Large intestine (tissue), 3 donors: ENCODE results near the gene ATP11C. TPM values are rescaled to one million over a fixed set of nuclear protein-coding genes. Genes with fewer than 3 reads are reported as not detected.
"Not testable (repeated sequence)": the region's sequence is repeated elsewhere in the genome, so short reads cannot be mapped to it uniquely, and the experiment has no call there.

Experiments
- DNase-seq, 2 donors: peaks; one replicate each; pipeline versions ENCODE4 v3.0.0 to v3.0.0-alpha.2; 2013
- H3K27ac ChIP-seq: one replicate; pipeline ENCODE4 v1.5.1; 2013; ENCODE audit warnings: low read length
- H3K27me3 ChIP-seq: 2 replicates; pipeline ENCODE4 v1.6.1; 2013; ENCODE audit warnings: low read length; ENCODE audit not compliant: control insufficient read depth, insufficient read depth
- H3K36me3 ChIP-seq: 2 replicates; pipeline ENCODE4 v1.6.1; 2013; ENCODE audit warnings: low read length; ENCODE audit not compliant: control insufficient read depth, insufficient read depth
- H3K4me1 ChIP-seq: one replicate; pipeline ENCODE4 v1.6.1; 2013; ENCODE audit warnings: low read length; ENCODE audit not compliant: control insufficient read depth, insufficient read depth
- H3K4me3 ChIP-seq: one replicate; pipeline ENCODE4 v1.5.1; 2013; ENCODE audit warnings: low read length
- H3K9me3 ChIP-seq: one replicate; pipeline ENCODE4 v1.6.1; 2013; ENCODE audit warnings: mild to moderate bottlenecking, low read depth, low read length, moderate library complexity; ENCODE audit not compliant: control insufficient read depth
- WGBS: methylation state at CpG from one replicate; pipeline ENCODE4 v1.1.5; 2013; ENCODE audit warnings: low lambda C conversion rate; ENCODE audit not compliant: insufficient coverage; 5-methylcytosine and 5-hydroxymethylcytosine counted together
- polyA plus RNA-seq: library from polyadenylated mRNA; unstranded; fragments of 120-200 nt; gene quantifications from one replicate; pipeline ENCODE4 v1.2.1, GENCODE V29; 2013

The ATP11C gene
- polyA plus RNA-seq, 1 donor = 15.4 TPM

DNA sequence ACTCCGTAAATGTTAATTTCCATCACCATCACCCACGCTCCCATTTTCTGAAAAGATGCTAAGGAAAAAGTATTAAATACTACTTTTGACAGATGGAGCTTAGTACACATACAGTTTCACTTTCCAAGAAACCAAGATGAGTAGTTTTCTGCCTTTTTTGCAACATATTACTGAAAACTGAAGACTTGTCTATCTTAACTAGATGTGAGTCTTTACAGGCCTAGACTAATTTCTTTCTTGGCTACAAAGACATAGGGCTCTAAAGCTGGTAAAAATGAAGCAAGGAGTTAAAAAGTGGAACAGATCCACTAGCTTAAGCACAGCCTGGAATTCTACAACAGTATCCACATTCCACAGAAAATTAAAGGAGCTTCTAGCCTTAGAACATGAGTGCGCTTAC lies 68.2 kb downstream of the ATP11C start:
- Histone ChIP-seq H3K27me3 (no peaks in the 10 kb centered on the region), H3K4me3 (no peak overlapping the region), H3K4me1 (no peaks in the 10 kb centered on the region), H3K9me3 (no peaks in the 10 kb centered on the region), H3K27ac (no peak overlapping the region), H3K36me3 (no peaks in the 10 kb centered on the region)
- no CpG with 5 or more reads among the region's 3 CpGs for WGBS
- no peak for DNase-seq

DNA sequence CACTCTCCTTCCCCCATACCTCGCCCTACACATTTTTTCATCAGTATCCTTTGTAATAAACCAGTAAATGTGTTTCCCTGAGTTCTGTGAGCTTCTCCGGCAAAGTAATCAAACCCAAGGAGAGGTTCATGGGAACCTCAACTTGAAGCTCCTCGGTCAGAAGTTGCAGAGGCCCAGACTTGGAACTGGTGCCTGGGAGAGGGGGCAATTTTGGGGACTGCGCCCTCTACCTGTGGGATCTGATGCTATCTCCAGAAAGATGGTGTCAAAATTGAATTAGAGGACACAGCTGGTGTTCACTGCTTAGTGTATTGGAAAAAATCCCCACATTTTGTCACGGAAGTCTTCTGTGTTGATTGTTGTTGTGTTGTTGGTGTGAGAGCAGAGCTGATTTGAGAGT lies 70.6 kb downstream of the ATP11C start:
- no peaks in the 10 kb centered on the region for H3K27me3 ChIP-seq
- no CpG with 5 or more reads among the region's 5 CpGs for WGBS

DNA sequence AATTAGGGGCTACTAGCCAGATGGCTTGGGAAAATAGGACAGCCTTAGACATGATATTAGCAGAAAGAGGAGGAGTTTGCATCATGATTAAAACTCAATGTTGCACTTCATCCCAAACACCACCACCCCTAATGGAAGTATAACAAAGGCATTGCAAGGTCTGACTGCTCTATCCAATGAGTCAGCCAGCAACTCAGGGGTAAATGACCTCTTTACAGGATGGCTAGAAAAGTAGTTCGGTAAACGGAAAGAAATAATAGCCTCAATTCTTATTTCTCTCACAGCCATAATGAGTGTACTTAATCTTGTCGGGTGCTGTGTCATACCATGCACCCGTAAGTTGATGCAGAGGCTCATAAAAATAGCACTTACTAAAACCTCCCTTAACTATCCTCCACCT lies 76.0 kb downstream of the ATP11C start:
- not testable (repeated sequence) for H3K27me3 ChIP-seq, H3K4me3 ChIP-seq, H3K9me3 ChIP-seq, H3K27ac ChIP-seq, DNase-seq, H3K36me3 ChIP-seq, H3K4me1 ChIP-seq
- no CpG with 5 or more reads among the region's 4 CpGs for WGBS

More for the DNA sequence above, 70.6 kb downstream of the ATP11C start:
- Histone ChIP-seq H3K9me3 (no peaks in the 10 kb centered on the region), H3K4me3 (no peak overlapping the region), H3K27ac (no peak overlapping the region), H3K4me1 (no peaks in the 10 kb centered on the region), H3K36me3 (no peaks in the 10 kb centered on the region)
- no peak for DNase-seq

DNA sequence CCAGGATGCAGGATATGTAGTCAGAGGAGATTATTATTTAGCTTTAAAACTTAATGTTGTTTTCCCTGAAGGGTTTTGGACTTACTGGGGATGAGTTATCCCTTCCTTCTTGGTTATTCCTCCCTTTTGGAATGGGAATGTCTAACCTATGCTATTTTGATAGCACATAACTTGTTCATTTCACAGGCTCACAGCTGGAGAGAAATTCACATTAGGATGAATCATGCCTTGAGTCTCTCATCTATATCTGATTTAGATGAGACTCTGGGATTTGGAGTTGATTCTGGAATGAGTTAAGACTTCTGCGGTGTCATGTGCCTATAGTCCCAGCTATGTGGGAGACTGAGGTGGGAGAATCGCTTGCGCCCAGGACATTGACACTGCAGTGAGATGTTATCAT lies 81.1 kb downstream of the ATP11C start:
- WGBS = no CpG with 5 or more reads among the region's 3 CpGs

DNA sequence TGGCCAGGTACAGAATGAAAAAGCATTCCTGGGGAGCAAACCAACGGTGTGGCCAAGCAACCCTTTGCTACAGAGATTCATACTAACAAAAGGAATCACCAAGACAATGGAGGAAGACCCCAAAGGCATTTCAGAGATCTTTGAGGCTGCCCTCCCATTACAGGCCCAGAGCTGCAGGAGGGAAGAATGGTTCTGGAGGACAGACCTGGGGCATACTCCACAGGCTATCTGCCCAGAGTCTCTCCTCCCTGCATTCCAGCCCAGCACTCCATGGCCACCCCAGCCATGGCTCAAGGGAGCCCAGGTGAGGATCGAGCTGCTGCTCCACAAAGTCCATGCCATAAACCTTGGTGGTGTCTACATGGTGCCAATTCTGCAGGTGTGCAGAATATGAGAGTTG lies 81.9 kb downstream of the ATP11C start:
- no peaks in the 10 kb centered on the region for H3K27me3 ChIP-seq
- no peak overlapping the region for H3K4me3 ChIP-seq
- H3K27ac ChIP-seq = no peak overlapping the region
- H3K4me1 ChIP-seq = no peaks in the 10 kb centered on the region
- no CpG with 5 or more reads among the region's 2 CpGs for WGBS
- no peaks in the 10 kb centered on the region for H3K36me3 ChIP-seq
- no peaks in the 10 kb centered on the region for H3K9me3 ChIP-seq
- no peak for DNase-seq

More for the DNA sequence above, 81.1 kb downstream of the ATP11C start:
- DNase-seq = no peak
- Histone ChIP-seq H3K4me3 (no peak overlapping the region), H3K36me3 (no peaks in the 10 kb centered on the region), H3K9me3 (no peaks in the 10 kb centered on the region), H3K27ac (no peak overlapping the region), H3K27me3 (no peaks in the 10 kb centered on the region), H3K4me1 (no peaks in the 10 kb centered on the region)

DNA sequence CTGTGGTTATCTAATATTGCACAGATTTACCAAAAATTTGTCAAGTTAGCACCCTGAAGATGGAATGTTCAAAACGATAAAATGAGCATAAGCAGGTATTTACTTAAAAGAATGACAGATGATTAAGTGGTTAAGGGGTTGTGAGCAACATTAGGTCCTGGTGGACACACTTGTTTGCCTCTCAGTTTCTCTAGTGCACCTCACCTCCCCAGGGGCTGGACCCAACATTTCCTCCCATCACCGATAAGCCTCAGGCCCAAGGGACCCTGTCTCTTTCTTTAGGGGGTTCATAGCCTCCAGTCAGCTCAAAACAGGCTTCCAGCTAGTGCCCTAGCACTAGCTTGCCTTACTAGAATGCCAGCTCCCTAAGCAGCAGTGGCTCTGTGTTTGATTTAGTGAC lies 88.0 kb downstream of the ATP11C start:
- no peaks in the 10 kb centered on the region for H3K27me3 ChIP-seq
- no peak overlapping the region for H3K4me3 ChIP-seq
- WGBS = 33% methylated on average over 1 of the region's 2 CpGs
- H3K27ac ChIP-seq = no peak overlapping the region
- no peaks in the 10 kb centered on the region for H3K4me1 ChIP-seq
- H3K9me3 ChIP-seq = no peaks in the 10 kb centered on the region
- no peak for DNase-seq
- H3K36me3 ChIP-seq = no peaks in the 10 kb centered on the region

DNA sequence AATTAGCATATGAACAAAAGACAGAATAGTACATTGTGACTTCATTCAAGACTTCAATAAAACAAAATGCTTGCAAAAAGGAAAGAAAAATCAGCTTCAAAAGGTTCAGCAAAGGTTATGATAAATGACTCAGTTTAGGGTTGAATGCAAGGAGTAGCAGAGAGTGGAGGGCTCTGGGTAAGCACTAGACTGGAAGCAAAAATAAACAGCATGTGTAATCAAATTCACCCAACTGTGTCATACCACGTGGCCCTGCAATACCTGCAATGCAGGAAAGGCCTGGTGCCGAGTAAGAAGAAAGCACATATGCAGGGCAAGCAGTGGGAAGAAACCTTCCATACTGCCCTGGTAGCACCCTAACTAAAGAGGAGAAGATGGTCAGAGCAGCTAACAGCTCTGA lies 88.7 kb downstream of the ATP11C start:
- Histone ChIP-seq H3K36me3 (no peaks in the 10 kb centered on the region), H3K4me3 (no peak overlapping the region), H3K9me3 (no peaks in the 10 kb centered on the region), H3K4me1 (no peaks in the 10 kb centered on the region), H3K27ac (no peak overlapping the region), H3K27me3 (no peaks in the 10 kb centered on the region)
- WGBS = no CpG with 5 or more reads among the region's 2 CpGs
- no peak for DNase-seq

DNA sequence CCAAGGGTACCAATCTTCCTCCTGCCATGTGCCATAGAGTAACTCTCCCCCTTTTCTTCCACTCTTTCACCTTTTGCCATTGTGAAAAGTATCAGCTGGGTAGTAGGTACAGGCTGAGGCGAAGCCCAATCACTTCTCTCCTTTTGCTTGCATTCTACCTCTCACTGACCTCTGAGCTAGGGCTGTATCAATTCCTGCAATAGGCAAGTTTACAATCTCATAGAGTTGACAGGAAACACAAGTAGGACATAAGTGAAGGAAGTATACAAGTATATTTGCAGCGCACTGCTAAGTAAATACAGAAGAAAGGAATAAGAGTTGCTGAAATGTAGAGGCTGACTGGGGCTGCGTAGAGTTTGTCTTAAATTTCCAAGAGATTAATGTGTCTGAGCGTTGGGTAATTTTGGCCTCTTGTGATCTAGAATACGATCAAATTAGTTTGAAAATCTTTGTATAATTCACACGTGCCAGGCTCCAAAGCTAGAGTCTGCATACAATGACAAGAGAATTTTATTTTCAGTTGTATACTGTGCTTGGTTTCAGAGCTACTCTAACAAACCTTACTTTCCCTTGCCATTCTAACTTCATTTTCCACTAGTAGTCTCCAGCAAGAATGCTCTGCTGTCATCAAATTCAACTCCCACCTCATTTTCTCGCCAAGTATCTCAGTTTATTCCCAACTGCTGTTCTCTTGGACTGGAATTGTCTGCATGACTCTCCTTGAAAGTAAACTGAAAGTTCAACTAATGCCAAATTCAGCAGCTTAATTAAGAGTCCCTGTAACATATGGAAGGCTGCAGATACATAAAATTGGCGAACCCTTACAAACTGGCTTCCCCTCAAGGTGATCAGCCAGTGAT lies 90.3 kb downstream of the ATP11C start:
- WGBS = no CpG with 5 or more reads among the region's 8 CpGs
- DNase-seq = no peak
- H3K27ac ChIP-seq = no peak overlapping the region

DNA sequence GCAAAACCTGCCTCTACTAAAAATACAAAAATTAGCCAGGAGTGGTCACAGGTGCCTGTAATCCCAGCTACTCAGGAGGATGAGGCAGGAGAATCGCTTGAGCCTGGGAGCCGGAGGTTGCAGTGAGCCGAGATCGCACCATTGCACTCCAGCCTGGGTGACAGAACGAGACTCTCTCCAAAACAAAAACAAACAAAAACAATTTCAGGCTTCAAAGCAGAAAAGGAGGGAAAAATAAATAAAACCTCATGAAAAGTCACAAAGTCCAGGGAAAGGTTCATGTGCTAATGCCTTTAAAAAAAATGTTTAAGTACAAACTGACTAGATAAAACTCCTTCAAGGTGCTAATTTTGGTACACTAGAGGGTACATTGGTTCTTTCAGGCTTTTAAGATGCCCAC lies 96.5 kb downstream of the ATP11C start:
- not testable (repeated sequence) for DNase-seq, H3K27me3 ChIP-seq, H3K36me3 ChIP-seq, H3K4me1 ChIP-seq, H3K9me3 ChIP-seq, H3K27ac ChIP-seq, H3K4me3 ChIP-seq
- WGBS = 17% methylated on average over 1 of the region's 5 CpGs

More for the DNA sequence above, 90.3 kb downstream of the ATP11C start:
- Histone ChIP-seq H3K4me1 (no peaks in the 10 kb centered on the region), H3K4me3 (no peak overlapping the region), H3K9me3 (peaks cover 4% of the 10 kb centered on the region), H3K36me3 (no peaks in the 10 kb centered on the region), H3K27me3 (no peaks in the 10 kb centered on the region)

DNA sequence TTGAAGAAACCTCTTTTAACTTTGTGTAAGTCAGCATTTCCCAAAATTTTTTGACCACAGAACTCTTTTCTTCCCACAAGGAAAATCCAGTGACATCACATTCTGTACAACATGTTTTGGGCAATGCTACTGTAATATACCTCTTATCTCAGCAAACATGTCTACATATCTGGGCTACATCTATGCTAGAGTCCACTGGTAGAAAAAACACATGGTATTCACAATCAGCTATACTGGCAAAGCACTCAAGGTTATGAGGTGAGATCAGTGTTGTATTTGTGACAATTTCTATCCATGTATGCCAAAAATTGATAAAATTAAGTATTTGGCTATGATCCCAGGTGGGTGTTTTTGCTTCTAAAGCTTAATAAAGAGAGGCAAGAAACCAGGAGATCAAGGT lies 98.0 kb downstream of the ATP11C start:
- Histone ChIP-seq H3K4me3 (no peak overlapping the region), H3K9me3 (peaks cover 4% of the 10 kb centered on the region), H3K27me3 (no peaks in the 10 kb centered on the region), H3K36me3 (no peaks in the 10 kb centered on the region), H3K4me1 (no peaks in the 10 kb centered on the region), H3K27ac (no peak overlapping the region)
- DNase-seq = no peak

DNA sequence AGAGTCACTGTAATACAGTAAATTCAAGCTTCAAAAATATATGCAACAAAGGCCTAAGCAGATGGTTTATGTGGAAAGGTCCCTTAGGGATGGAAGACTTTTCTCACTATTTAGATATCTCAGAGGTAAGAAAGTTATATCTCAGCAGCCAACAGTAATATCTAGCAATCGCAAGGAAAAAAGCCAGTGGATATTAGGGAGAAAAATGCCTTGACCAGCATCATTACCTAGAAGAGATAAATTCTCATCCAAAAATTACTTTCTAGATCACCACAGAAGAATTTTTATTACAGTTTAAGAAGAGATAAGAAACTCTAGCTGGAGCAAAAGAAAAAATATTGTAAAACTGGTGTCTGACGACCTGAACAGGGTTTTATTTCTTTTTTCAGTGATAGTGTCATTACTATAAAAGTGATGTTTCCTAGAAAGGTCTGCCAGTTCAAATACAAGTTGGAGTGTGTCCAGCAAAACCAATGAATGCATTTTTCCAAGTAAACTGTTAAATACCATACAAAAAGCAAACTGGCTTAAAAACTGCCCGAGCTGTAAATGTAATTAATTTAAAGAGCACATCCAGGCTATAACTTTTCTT lies 100.0 kb downstream of the ATP11C start:
- no peak for DNase-seq
- no peaks in the 10 kb centered on the region for H3K27me3 ChIP-seq
- 0% methylated on average over 1 of the region's 3 CpGs for WGBS
- no peak overlapping the region for H3K27ac ChIP-seq
- no peaks in the 10 kb centered on the region for H3K4me1 ChIP-seq
- H3K4me3 ChIP-seq = no peak overlapping the region
- H3K9me3 ChIP-seq = no peaks in the 10 kb centered on the region
- H3K36me3 ChIP-seq = no peaks in the 10 kb centered on the region
